ENCODE measurements around the gene SDR39U1.
A peak's percentile ranks its signal among the peaks of the same experiment; 100 is the strongest.

The SDR39U1 gene

GRCh38 chr14:24428628-24429394 lies 13.8 kb downstream of the SDR39U1 start:
- no peak for DNase-seq

GRCh38 chr14:24427537-24428508 lies 14.8 kb downstream of the SDR39U1 start:
- no peak for DNase-seq

- DNase-seq, result no peak
Observed at GRCh38 chr14:24426912-24427536, 15.6 kb downstream of the SDR39U1 start.

GRCh38 chr14:24426150-24426911 lies 16.2 kb downstream of the SDR39U1 start:
- no peak for DNase-seq

GRCh38 chr14:24425704-24426103 lies 16.9 kb downstream of the SDR39U1 start:
- no peak for DNase-seq

- DNase-seq, result no peak
Observed at GRCh38 chr14:24422694-24423601, 19.6 kb downstream of the SDR39U1 start.

- DNase-seq, result no peak
Observed at GRCh38 chr14:24422261-24422660, 20.3 kb downstream of the SDR39U1 start.

GRCh38 chr14:24418492-24418873 lies 24.1 kb downstream of the SDR39U1 start:
- no peak for DNase-seq

GRCh38 chr14:24417832-24418491 lies 24.6 kb downstream of the SDR39U1 start:
- no peak for DNase-seq

- DNase-seq, result no peak
Observed at GRCh38 chr14:24416932-24417619, 25.5 kb downstream of the SDR39U1 start.

GRCh38 chr14:24416254-24416931 lies 26.2 kb downstream of the SDR39U1 start:
- DNase-seq, result no peak

GRCh38 chr14:24415421-24416253 lies 26.9 kb downstream of the SDR39U1 start:
- DNase-seq, result no peak

GRCh38 chr14:24414732-24415420 lies 27.7 kb downstream of the SDR39U1 start:
- DNase-seq, result no peak

GRCh38 chr14:24414077-24414476 lies 28.5 kb downstream of the SDR39U1 start:
- DNase-seq, result no peak

GRCh38 chr14:24411443-24412389 lies 30.9 kb downstream of the SDR39U1 start:
- DNase-seq, result peak; percentile 6

GRCh38 chr14:24409956-24410355 lies 32.6 kb downstream of the SDR39U1 start:
- DNase-seq, result no peak

GRCh38 chr14:24409192-24409591 lies 33.4 kb downstream of the SDR39U1 start:
- no peak for DNase-seq

All from NCI-H1436 (cell line).